ENCODE measurements around the gene MGAT5.
A peak's percentile ranks its signal among the peaks of the same experiment; 100 is the strongest.

The MGAT5 gene

DNA sequence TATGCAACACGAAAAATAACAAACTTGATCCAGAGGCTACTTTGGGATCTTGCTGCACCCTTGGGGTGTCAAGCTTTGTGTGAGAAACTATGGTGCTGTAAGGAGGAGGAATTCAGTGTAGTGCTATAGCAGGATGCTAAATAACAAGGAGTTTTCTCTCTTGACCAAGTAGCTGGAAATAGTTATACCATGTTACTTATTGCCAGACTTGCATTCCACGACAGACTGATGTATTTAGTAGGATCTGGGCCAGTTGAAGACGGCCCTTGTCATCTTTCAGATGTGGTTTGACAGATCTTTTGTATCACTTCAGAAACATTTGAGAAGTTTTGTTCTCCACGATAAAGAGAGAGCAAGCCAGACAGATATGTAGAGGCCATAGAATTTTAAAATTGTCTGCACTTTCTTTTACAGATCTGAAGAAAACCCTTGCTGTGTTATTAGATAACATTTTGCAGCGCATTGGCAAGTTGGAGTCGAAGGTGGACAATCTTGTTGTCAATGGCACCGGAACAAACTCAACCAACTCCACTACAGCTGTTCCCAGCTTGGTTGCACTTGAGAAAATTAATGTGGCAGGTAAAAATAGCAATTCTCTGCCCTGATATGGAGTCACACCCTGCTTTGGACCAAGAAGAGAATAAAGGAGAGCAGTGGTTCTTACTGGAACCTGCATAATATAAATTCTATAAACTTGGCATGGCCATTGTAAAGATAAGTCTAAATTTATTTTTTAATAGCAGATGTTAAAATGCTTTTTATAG is 16.3 kb downstream of the MGAT5 start:
- in situ Hi-C loops (cut with HindIII; ENCODE audit: low pct_ligation_motif_present, low pct_unique_long_range_greater_than_20kb, low sequenced_read_pairs): no loop called here
- peak; percentile 41 for DNase-seq

GRCh38 chr2:134271758-134272157 is 17.9 kb downstream of the MGAT5 start:
- in situ Hi-C loops (cut with HindIII; ENCODE audit: low pct_ligation_motif_present, low pct_unique_long_range_greater_than_20kb, low sequenced_read_pairs): no loop called here
- DNase-seq: no peak

GRCh38 chr2:134272806-134273205 is 18.9 kb downstream of the MGAT5 start:
- no peak for DNase-seq
- in situ Hi-C loops (cut with HindIII; ENCODE audit: low pct_ligation_motif_present, low pct_unique_long_range_greater_than_20kb, low sequenced_read_pairs): no loop called here

- DNase-seq: no peak
- in situ Hi-C loops (cut with HindIII; ENCODE audit: low pct_ligation_motif_present, low pct_unique_long_range_greater_than_20kb, low sequenced_read_pairs): no loop called here
Measured at GRCh38 chr2:134273256-134273983, 19.5 kb downstream of the MGAT5 start.

DNA sequence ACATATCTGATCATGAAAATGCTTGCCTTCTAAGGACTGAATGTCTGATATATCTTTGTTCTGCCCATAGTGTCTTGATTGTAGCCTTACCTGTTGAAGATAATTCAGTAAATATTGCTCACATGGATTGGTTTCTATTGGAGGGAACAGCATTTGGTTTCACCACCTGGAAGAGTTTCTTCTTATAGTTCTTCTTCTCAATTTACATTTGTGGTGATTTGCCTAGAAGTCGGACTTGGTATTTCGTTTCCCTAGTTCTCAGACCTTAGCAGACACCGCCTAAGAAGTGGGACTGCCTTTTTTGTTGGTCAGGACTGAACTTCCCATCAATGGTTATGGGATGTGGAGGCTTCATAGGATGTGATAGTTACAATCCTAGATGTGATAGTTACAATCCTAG is 20.2 kb downstream of the MGAT5 start:
- DNase-seq: no peak
- in situ Hi-C loops (cut with HindIII; ENCODE audit: low pct_ligation_motif_present, low pct_unique_long_range_greater_than_20kb, low sequenced_read_pairs): no loop called here

- no peak for DNase-seq
- in situ Hi-C loops (cut with HindIII; ENCODE audit: low pct_ligation_motif_present, low pct_unique_long_range_greater_than_20kb, low sequenced_read_pairs): no loop called here
Measured at GRCh38 chr2:134275058-134275862, 21.4 kb downstream of the MGAT5 start.

- DNase-seq: no peak
- in situ Hi-C loops (cut with HindIII; ENCODE audit: low pct_ligation_motif_present, low pct_unique_long_range_greater_than_20kb, low sequenced_read_pairs): no loop called here
Measured at GRCh38 chr2:134276381-134277172, 22.7 kb downstream of the MGAT5 start.

DNA sequence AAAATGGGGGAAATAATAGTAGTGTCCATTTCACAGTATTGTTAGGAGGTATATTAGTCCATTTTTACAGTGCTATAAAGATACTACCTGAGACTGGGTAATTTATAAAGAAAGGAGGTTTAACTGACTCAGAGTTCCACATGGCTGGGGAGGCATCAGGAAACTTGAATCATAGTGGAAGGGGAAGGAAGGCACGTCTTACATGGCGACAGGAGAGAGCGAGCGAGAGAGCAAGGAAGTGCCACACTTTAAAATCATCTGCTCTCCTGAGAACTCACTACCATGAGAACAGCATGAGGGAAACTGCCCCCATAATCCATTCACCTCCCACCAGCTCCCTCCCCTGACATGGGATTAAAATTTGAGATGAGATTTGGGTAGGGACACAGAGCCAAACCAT is 23.4 kb downstream of the MGAT5 start:
- in situ Hi-C loops (cut with HindIII; ENCODE audit: low pct_ligation_motif_present, low pct_unique_long_range_greater_than_20kb, low sequenced_read_pairs): no loop called here
- no peak for DNase-seq

DNA sequence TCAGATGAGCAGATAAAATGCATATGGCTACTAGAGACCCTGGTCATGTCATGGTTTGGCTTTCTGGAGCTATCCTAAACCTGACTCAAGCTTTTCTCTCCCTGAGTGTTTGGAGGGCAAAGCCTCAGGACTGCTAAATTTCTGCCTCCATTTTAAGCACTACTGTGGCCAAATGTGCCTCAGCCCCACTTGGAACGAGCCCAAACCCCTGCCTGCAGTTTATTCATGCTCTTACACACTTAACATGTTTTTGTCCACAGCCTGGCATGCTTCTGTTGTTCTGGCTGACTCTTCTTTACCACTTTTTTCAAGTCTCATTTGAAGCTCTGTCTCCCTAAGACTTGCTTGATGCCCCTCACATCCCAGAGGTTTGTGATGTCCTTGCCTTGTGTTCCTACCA is 24.7 kb downstream of the MGAT5 start:
- in situ Hi-C loops (cut with HindIII; ENCODE audit: low pct_ligation_motif_present, low pct_unique_long_range_greater_than_20kb, low sequenced_read_pairs): no loop called here
- no peak for DNase-seq

- DNase-seq: no peak
- in situ Hi-C loops (cut with HindIII; ENCODE audit: low pct_ligation_motif_present, low pct_unique_long_range_greater_than_20kb, low sequenced_read_pairs): no loop called here
Measured at GRCh38 chr2:134279417-134279816, 25.5 kb downstream of the MGAT5 start.

GRCh38 chr2:134280231-134280630 is 26.4 kb downstream of the MGAT5 start:
- no peak for DNase-seq
- in situ Hi-C loops (cut with HindIII; ENCODE audit: low pct_ligation_motif_present, low pct_unique_long_range_greater_than_20kb, low sequenced_read_pairs): no loop called here

- no peak for DNase-seq
- in situ Hi-C loops (cut with HindIII; ENCODE audit: low pct_ligation_motif_present, low pct_unique_long_range_greater_than_20kb, low sequenced_read_pairs): no loop called here
Measured at GRCh38 chr2:134280726-134281125, 26.9 kb downstream of the MGAT5 start.

DNA sequence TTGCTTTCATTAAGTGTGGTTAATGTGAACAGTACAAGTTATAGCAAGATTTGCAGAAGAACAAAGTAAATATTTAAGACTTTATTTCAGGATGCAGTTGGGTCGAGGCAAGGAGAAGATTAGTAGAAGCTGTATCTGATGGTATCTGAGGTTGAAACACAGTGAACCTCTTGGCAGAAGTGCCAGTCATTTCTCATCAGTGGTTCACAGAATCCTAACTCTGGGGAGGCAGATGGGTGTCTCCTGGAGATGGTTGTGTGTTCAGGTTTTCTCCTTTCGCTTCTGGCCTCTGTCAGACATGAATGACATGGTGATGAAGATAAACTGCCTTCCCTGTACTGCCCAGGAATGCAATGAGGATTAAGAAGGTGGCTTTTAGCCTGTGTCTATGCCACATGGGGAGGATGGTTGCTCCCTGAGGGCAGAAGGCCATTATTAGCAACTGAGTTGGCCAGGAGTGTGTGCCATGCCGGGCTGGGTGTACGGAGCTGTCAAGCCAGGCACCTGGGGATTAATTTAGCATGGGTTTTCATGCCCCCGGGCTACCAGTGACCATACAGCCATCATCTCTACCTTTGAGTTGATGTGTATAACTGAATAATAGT is 28.0 kb downstream of the MGAT5 start:
- in situ Hi-C loops (cut with HindIII; ENCODE audit: low pct_ligation_motif_present, low pct_unique_long_range_greater_than_20kb, low sequenced_read_pairs): no loop called here
- no peak for DNase-seq

DNA sequence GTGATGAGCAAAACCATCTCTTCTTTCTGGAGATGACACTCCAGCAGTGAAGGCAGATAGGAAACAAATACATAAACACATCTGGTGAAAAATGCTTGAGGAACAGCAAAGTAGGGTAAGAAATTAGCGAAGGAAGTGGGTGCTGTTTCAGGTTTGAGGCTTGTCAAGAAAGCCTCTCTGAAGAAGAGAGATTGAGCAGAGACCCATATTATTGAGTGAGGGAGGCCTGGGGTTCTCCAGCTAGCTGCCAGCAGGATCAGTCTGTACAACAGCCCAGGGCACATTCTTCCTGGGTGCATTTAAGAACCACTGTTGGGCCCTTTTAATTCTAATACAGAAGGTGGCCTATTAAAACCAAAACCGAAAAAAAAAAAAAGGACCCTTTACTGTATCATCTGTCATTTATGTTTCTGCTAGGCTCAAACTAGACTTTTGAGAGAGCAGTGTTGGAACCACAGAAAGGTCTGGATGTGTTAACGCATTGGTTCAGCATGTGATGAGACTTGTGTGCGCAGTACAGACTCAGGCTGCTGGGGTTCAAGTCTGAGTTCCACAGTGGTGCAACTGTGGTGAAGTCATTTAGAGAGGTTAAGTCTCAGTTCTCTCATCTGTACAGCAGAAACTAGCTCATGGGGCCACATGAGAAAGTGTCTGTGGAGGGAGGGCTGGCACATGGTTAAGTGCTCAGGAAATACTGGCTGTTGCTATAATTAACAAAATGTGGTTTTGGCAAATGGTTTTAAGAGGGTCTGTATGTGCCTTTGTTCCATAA is 28.9 kb downstream of the MGAT5 start:
- in situ Hi-C loops (cut with HindIII; ENCODE audit: low pct_ligation_motif_present, low pct_unique_long_range_greater_than_20kb, low sequenced_read_pairs): no loop called here
- DNase-seq: no peak

DNA sequence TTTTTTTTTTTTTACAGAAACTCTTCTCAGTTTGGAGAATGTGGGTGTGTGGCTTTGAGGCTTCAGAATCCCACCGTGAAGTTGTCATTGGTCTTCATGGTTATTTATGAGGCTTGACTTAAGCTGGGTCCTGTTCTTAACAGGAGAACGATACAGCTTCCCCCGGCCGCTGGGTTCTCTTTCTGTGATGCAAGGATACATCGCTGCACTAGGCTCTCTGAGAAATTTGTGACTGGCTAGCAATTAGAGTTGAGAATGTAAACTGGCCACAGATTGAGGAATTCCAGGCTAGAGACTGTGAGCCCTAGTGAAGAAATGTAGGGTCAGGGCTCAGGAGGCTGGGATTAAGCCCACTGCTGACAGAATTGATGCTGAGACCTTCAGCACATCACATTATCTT is 29.8 kb downstream of the MGAT5 start:
- no peak for DNase-seq
- in situ Hi-C loops (cut with HindIII; ENCODE audit: low pct_ligation_motif_present, low pct_unique_long_range_greater_than_20kb, low sequenced_read_pairs): no loop called here

- in situ Hi-C loops (cut with HindIII; ENCODE audit: low pct_ligation_motif_present, low pct_unique_long_range_greater_than_20kb, low sequenced_read_pairs): no loop called here
- no peak for DNase-seq
Measured at GRCh38 chr2:134284119-134284670, 30.3 kb downstream of the MGAT5 start.

- no peak for DNase-seq
- in situ Hi-C loops (cut with HindIII; ENCODE audit: low pct_ligation_motif_present, low pct_unique_long_range_greater_than_20kb, low sequenced_read_pairs): no loop called here
Measured at GRCh38 chr2:134287323-134287722, 33.5 kb downstream of the MGAT5 start.

Data from ACHN (cell line).